Psoas muscle (tissue), 8 donors: Measurements from ENCODE around the gene TRAPPC6A. TPM values are rescaled to one million over a fixed set of nuclear protein-coding genes. Genes with fewer than 3 reads are reported as not detected.

Experiments used
- ATAC-seq, 4 donors: fragments of 200-7000 bp; cut with Tn5 transposase; one replicate each; pipeline ENCODE4 v1.9.1; 2020; ENCODE audit warnings: moderate library complexity in 3 of 4, mild to moderate bottlenecking in 2 of 4
- DNase-seq, 2 donors: peaks; one replicate each; pipeline ENCODE4 v3.0.0-alpha.2; 2020
- H3K27ac ChIP-seq: fragments of 200-600 bp; one replicate; pipeline ENCODE4 v1.8.0; 2022
- H3K27me3 ChIP-seq, 3 donors: fragments of 200-600 bp in 1 of 3; one replicate each; pipeline versions ENCODE4 v1.6.1 to v1.8.0; 2013 to 2022; ENCODE audit warnings: low read length in 2 of 3, mild to moderate bottlenecking in 2 of 3, moderate library complexity in 1 of 3; ENCODE audit not compliant: insufficient read depth in 3 of 3
- H3K36me3 ChIP-seq, 2 donors: fragments of 200-600 bp in 1 of 2; one replicate each; pipeline versions ENCODE4 v1.6.1 to v1.8.0; 2013 to 2022; ENCODE audit warnings: low read depth in 1 of 2, mild to moderate bottlenecking in 1 of 2, moderate library complexity in 1 of 2; ENCODE audit not compliant: insufficient read depth in 1 of 2
- H3K4me1 ChIP-seq: fragments of 200-600 bp; one replicate; pipeline ENCODE4 v1.8.0; 2022
- H3K4me3 ChIP-seq: fragments of 200-600 bp; one replicate; pipeline ENCODE4 v1.8.0; 2022; ENCODE audit warnings: mild to moderate bottlenecking
- H3K9me3 ChIP-seq: fragments of 200-600 bp; one replicate; pipeline ENCODE4 v1.8.0; 2022
- CTCF ChIP-seq: fragments of 200-600 bp; IDR thresholded peaks from one replicate; pipeline ENCODE4 v1.8.0; 2022; ENCODE audit warnings: antibody characterized with exemption
- WGBS, 3 donors: extraction: QIAGEN DNeasy Blood & Tissue Kit; methylation state at CpG; one replicate each; pipeline versions ENCODE4 v1.1.6 to v1.1.7; 2013; 5-methylcytosine and 5-hydroxymethylcytosine counted together
- intact Hi-C, 2 donors: fragments of 100-400 bp; cut with DNase I; formaldehyde crosslinking; loops; one replicate each; pipeline versions ENCODE4 v1.11.0 to v1.14.2; 2022
- long read RNA-seq, 2 donors: library from polyadenylated mRNA; unstranded; transcript quantifications; one replicate each; pipeline ENCODE4 v2.0.0, GENCODE V29; 2021
- polyA plus RNA-seq, 3 donors: library from polyadenylated mRNA; stranded (reverse); fragments of 200-250 nt; gene quantifications; one replicate each; pipeline ENCODE4 v1.2.3, GENCODE V29; 2013
- total RNA-seq, 4 donors: library from RNA; stranded (reverse); fragmentation: NEBNext Ultra II Directional in 2 of 4; extraction: Animal tissue kit (Norgen Biotek cat#: 25700) in 2 of 4; gene quantifications; one replicate each; pipeline versions ENCODE4 v1.2.1 to v1.2.4, GENCODE V29; 2021 to 2023
- donor health status: healthy with polysubstance abuse.
- donor health status: DM: no; HTN: no; CAD: no; lungs with moderate emphysema.
- donor health status: Bipolar disorder and iron deficiency.
- donor health status: healthy.
- donor health status: DM: yes; HTN: yes; CAD: no.
- donor health status: DM: no; HTN: no; CAD: no.
- donor health status: DM: no; HTN: no; CAD: no.
- donor health status: DM: yes; HTN: yes; CAD: no.

Gene TRAPPC6A
- 10 to 100 TPM; 12.3 to 42.2 (median 20.6) TPM for total RNA-seq
- polyA plus RNA-seq, result 10 to 100 TPM; 10.8 to 14.5 (median 12.9) TPM
- long read RNA-seq, donor 1, partial matches to known transcripts, result 1 of 16 reads
- long read RNA-seq, donor 1, other reads (novel, unspliced or antisense), result 9 of 16 reads
- long read RNA-seq, donor 2, partial matches to known transcripts, result 0 of 4 reads
- long read RNA-seq, donor 2, other reads (novel, unspliced or antisense), result 3 of 4 reads

GRCh38 chr19:45177817-45178261 is at the start of gene TRAPPC6A:
TRAPPC6A (minus strand) TSS chr19:45178237; CDS start chr19:45178218, 19 bp downstream.
- peak within 1 kb of the TSS; percentile 77 for H3K4me3 ChIP-seq
- peaks cover 12% of the 10 kb centered on the region for H3K4me1 ChIP-seq
- 0% methylated on average over 30 to 36 of the region's 36 CpGs for WGBS, 3 donors
- H3K27ac ChIP-seq, result peak within 1 kb of the TSS; percentile 96
- H3K36me3 ChIP-seq, result no peaks in the 10 kb centered on the region
- H3K9me3 ChIP-seq, result no peaks in the 10 kb centered on the region
- DNase-seq (no peak), ATAC-seq (peak; percentile 39 to 66 (median 56))
- no peak for TF ChIP-seq CTCF
- intact Hi-C loops, result no loop called here
- no peaks in the 10 kb centered on the region for H3K27me3 ChIP-seq

GRCh38 chr19:45224645-45225044 is 46.6 kb upstream of the TRAPPC6A start:
- intact Hi-C loops, result no loop called here
- Histone ChIP-seq H3K27me3 (peaks cover 0 to 4% (median 0%) of the 10 kb centered on the region in 3 donors), H3K4me3 (no peak overlapping the region), H3K27ac (no peak overlapping the region), H3K36me3 (no peaks in the 10 kb centered on the region), H3K9me3 (no peaks in the 10 kb centered on the region), H3K4me1 (no peaks in the 10 kb centered on the region)
- no peak for TF ChIP-seq CTCF
- ATAC-seq, result no peak
- 55 to 59% (median 56%) methylated on average over 11 of the region's 11 CpGs for WGBS, 3 donors
- no peak for DNase-seq

DNA sequence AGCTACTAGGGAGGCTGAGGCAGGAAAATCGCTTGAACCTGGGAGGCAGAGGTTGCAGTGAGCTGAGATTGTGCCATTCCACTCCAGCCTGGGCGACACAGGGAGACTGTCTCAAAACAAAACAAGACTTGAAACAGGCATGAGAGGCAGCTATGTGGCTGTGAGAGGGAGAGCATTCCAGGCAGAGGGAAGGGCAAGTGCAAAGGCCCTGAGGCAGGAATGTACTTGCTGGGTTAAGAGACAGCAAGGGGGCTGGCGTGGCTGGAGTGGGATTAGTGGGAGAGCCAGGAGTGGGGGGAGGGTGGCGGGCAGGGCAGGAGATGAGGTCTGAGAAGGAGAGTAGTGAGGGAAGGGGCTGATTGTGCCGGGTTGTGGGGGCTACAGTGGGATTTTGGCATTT is 45.8 kb upstream of the TRAPPC6A start:
- peaks cover 0 to 10% (median 0%) of the 10 kb centered on the region in 3 donors for H3K27me3 ChIP-seq
- no peak for DNase-seq

GRCh38 chr19:45222724-45223123 is 44.7 kb upstream of the TRAPPC6A start:
- no peak for TF ChIP-seq CTCF
- WGBS, 3 donors, result 92% methylated on average over 6 of the region's 6 CpGs
- no peak overlapping the region for H3K4me3 ChIP-seq
- peaks cover 0 to 19% (median 2%) of the 10 kb centered on the region in 3 donors for H3K27me3 ChIP-seq
- no peak for ATAC-seq
- no peaks in the 10 kb centered on the region for H3K4me1 ChIP-seq
- DNase-seq, result no peak
- H3K36me3 ChIP-seq, result no peaks in the 10 kb centered on the region
- intact Hi-C loops, result no loop called here
- no peak overlapping the region for H3K27ac ChIP-seq
- H3K9me3 ChIP-seq, result no peaks in the 10 kb centered on the region

More for the DNA sequence above, 45.8 kb upstream of the TRAPPC6A start:
- H3K27ac ChIP-seq, result no peak overlapping the region
- WGBS, 3 donors, result 75 to 85% (median 85%) methylated on average over 5 of the region's 5 CpGs
- H3K4me1 ChIP-seq, result no peaks in the 10 kb centered on the region
- ATAC-seq, result no peak
- no peak for TF ChIP-seq CTCF
- no peaks in the 10 kb centered on the region for H3K9me3 ChIP-seq
- H3K36me3 ChIP-seq, result no peaks in the 10 kb centered on the region
- intact Hi-C loops, result no loop called here
- H3K4me3 ChIP-seq, result no peak overlapping the region
